GM23248 (cell line): ENCODE data around the gene PSME1.

Experiments used
- EZH2 ChIP-seq: fragments of 200-600 bp; sonication (generic); IDR thresholded peaks from 2 replicates; pipeline ENCODE4 v1.6.1; 2018; ENCODE audit warnings: antibody characterized with exemption, mild to moderate bottlenecking; ENCODE audit not compliant: insufficient read depth, poor library complexity, severe bottlenecking
- EZH2phosphoT487 ChIP-seq: fragments of 200-600 bp; sonication (generic); IDR thresholded peaks from 2 replicates; pipeline ENCODE4 v1.6.1; 2018; ENCODE audit warnings: antibody characterized with exemption, moderate library complexity, mild to moderate bottlenecking, low read depth; ENCODE audit not compliant: insufficient read depth

GRCh38 chr14:24150061-24150460 lies 14.1 kb downstream of the PSME1 start:
- no peak for TF ChIP-seq EZH2
- no peak for TF ChIP-seq EZH2phosphoT487
